HepG2 (cell line): ENCODE measurements around the gene CNIH4. TPM values are rescaled to one million over a fixed set of nuclear protein-coding genes. Genes with fewer than 3 reads are reported as not detected.

Source experiments
- ATAC-seq: fragments of 200-7000 bp; cut with Tn5 transposase; 3 replicates; pipeline ENCODE4 v1.9.1; 2020; ENCODE audit warnings: mild to moderate bottlenecking, moderate library complexity
- BruUV-seq: library from RNA; stranded (reverse); fragments of 400-500 nt; replicated peaks from 2 replicates; lab custom pipeline; 2021; lab: Mats Ljungman, UMichigan
- CTCF ChIA-PET: fragments of 300-600 bp; formaldehyde crosslinking; extraction: SDS; loops from one replicate; lab custom pipeline; 2021; ENCODE audit warnings: low total read pairs, inconsistent platforms, low intra/inter-chr PET ratio; lab: Yijun Ruan, JAX
- POLR2A ChIA-PET: fragments of 350-600 bp; sonication (Branson Sonifier 250); formaldehyde crosslinking; loops from one replicate; lab custom pipeline; 2020; ENCODE audit warnings: antibody characterized with exemption, inconsistent platforms; lab: Yijun Ruan, JAX
- DNase-seq: peaks from one replicate; pipeline ENCODE4 v3.0.0-alpha.2; 2015; ENCODE audit warnings: low spot score
- FAIRE-seq: peaks from 3 replicates; lab custom pipeline; 2011; peaks lifted over from hg19 to GRCh38; lab: Jason Lieb, UNC
- H2AFZ ChIP-seq: one replicate; pipeline ENCODE4 v1.6.1; 2011; ENCODE audit warnings: low read length, inconsistent platforms
- H3K27ac ChIP-seq: fragments of 300-600 bp; 3 replicates; pipeline ENCODE4 v1.8.0; 2011; ENCODE audit warnings: mixed run types, mild to moderate bottlenecking, mixed read lengths, low read length, inconsistent platforms; ENCODE audit not compliant: insufficient read depth; ENCODE audit errors: extremely low read length
- H3K27me3 ChIP-seq, 2 experiments: fragments of 200-600 bp in 1 of 2; 2 replicates in 1 of 2; 3 replicates in 1 of 2; pipeline versions ENCODE4 v1.6.0 to v1.8.0; 2011; ENCODE audit warnings: low read length in 2 of 2, mild to moderate bottlenecking in 2 of 2, moderate library complexity in 2 of 2, inconsistent platforms in 1 of 2; ENCODE audit not compliant: insufficient read depth in 2 of 2, control insufficient read depth in 1 of 2
- H3K36me3 ChIP-seq, 2 experiments: fragments of 200-600 bp in 1 of 2; replicated peaks in 1 of 2; 2 replicates in 1 of 2; 3 replicates in 1 of 2; pipeline versions ENCODE4 v1.5.1 to v1.8.0; 2011; ENCODE audit warnings: low read length in 2 of 2, inconsistent platforms in 1 of 2; ENCODE audit not compliant: insufficient read depth in 2 of 2, control insufficient read depth in 1 of 2
- H3K4me1 ChIP-seq: 2 replicates; pipeline ENCODE4 v1.5.1; 2012; ENCODE audit warnings: low read length, inconsistent platforms; ENCODE audit not compliant: insufficient read depth
- H3K4me2 ChIP-seq: 2 replicates; pipeline ENCODE4 v1.6.0; 2011; ENCODE audit warnings: low read depth, low read length, inconsistent platforms
- H3K4me3 ChIP-seq, 3 experiments: fragments of 200-600 bp in 1 of 3; sonication (generic), shearing (Covaris generic) in 1 of 3; replicated peaks in 1 of 3; 2 replicates each; pipeline ENCODE4 v1.5.1; 2011 to 2016; ENCODE audit warnings: low read length in 3 of 3, inconsistent platforms in 2 of 3, low read depth in 2 of 3, mild to moderate bottlenecking in 2 of 3, control low read depth in 1 of 3, mixed read lengths in 1 of 3; ENCODE audit not compliant: insufficient read depth in 1 of 3
- H3K79me2 ChIP-seq: one replicate; pipeline ENCODE4 v1.6.1; 2011; ENCODE audit warnings: low read length, inconsistent platforms; ENCODE audit not compliant: insufficient read depth
- H3K9ac ChIP-seq: 2 replicates; pipeline ENCODE4 v1.6.0; 2011; ENCODE audit warnings: mild to moderate bottlenecking, low read depth, low read length, inconsistent platforms; ENCODE audit not compliant: insufficient read depth
- H3K9me3 ChIP-seq: 2 replicates; pipeline ENCODE4 v1.5.1; 2012; ENCODE audit warnings: mild to moderate bottlenecking, low read length
- H4K20me1 ChIP-seq: 2 replicates; pipeline ENCODE4 v1.6.0; 2011; ENCODE audit warnings: inconsistent platforms, mild to moderate bottlenecking, low read length, moderate library complexity; ENCODE audit not compliant: insufficient read depth
- ARHGAP35 ChIP-seq: sonication (generic); formaldehyde crosslinking; IDR thresholded peaks from 2 replicates; pipeline ENCODE4 v1.9.0; 2022; ENCODE audit warnings: mild to moderate bottlenecking, inconsistent platforms, moderate library complexity, missing genetic modification reagents, borderline replicate concordance
- ARID3A ChIP-seq: IDR thresholded peaks from 2 replicates; pipeline ENCODE4 v1.6.1; 2012; ENCODE audit warnings: low read depth, low read length, improper control_type of control experiment
- FOSL1 ChIP-seq: sonication (generic); formaldehyde crosslinking; IDR thresholded peaks from 2 replicates; pipeline ENCODE4 v1.9.0; 2021; ENCODE audit warnings: missing genetic modification reagents, borderline replicate concordance
- SMC3 ChIP-seq: IDR thresholded peaks from 2 replicates; pipeline ENCODE4 v1.6.1; 2011; ENCODE audit warnings: low read length, improper control_type of control experiment
- STAG1 ChIP-seq: sonication (generic); formaldehyde crosslinking; IDR thresholded peaks from 2 replicates; pipeline ENCODE4 v1.4.0; 2020; ENCODE audit warnings: missing genetic modification reagents
- ZFP82 ChIP-seq: sonication (generic); formaldehyde crosslinking; IDR thresholded peaks from 2 replicates; pipeline ENCODE4 v1.5.1; 2020; ENCODE audit warnings: mild to moderate bottlenecking, missing genetic modification reagents, borderline replicate concordance
- ZNF335 ChIP-seq: sonication (generic); formaldehyde crosslinking; IDR thresholded peaks from 2 replicates; pipeline ENCODE4 v1.4.0; 2020; ENCODE audit warnings: missing genetic modification reagents
- ZNF468 ChIP-seq: sonication (generic); formaldehyde crosslinking; IDR thresholded peaks from 2 replicates; pipeline ENCODE4 v1.8.0; 2022; ENCODE audit warnings: mild to moderate bottlenecking, moderate library complexity, missing genetic modification reagents
- WGBS: methylation state at CpG from one replicate; pipeline ENCODE4 v1.1.6; 2017; ENCODE audit warnings: low lambda C conversion rate; 5-methylcytosine and 5-hydroxymethylcytosine counted together
- in situ Hi-C: cut with HindIII; loops from 2 replicates; pipeline ENCODE4 v1.10.0; 2017; ENCODE audit warnings: low pct_unique_long_range_greater_than_20kb; ENCODE audit not compliant: extremely low pct_ligation_motif_present
- intact Hi-C: fragments of 100-400 bp; cut with micrococcal nuclease; formaldehyde crosslinking; loops from one replicate; pipeline ENCODE4 v1.10.0; 2022; ENCODE audit not compliant: unreplicated experiment
- polyA plus RNA-seq, 8 experiments: library from polyadenylated mRNA; depleted of rRNA in 3 of 8; stranded (reverse) in 7 of 8; unstranded in 1 of 8; fragments of >200 nt; fragmentation: Illumina TruSeq in 4 of 8; extraction: Trizol in 4 of 8; gene quantifications; 2 replicates each; pipeline versions ENCODE4 v1.2.1 to v1.2.3, GENCODE V29; 2011 to 2016; ENCODE audit warnings: low read depth in 4 of 8, missing spikeins in 1 of 8, mixed read lengths in 1 of 8; ENCODE audit not compliant: insufficient read depth in 1 of 8
- total RNA-seq, 5 experiments: library from RNA; depleted of rRNA; stranded (reverse); fragments of >200 nt; fragmentation: Illumina TruSeq; extraction: Trizol; gene quantifications; 2 replicates each; pipeline ENCODE4 v1.2.3, GENCODE V29; 2016; ENCODE audit warnings: low read depth in 1 of 5
- TF ChIP-seq, protein P1 (sequence below): sonication (generic); formaldehyde crosslinking; IDR thresholded peaks from 2 replicates; pipeline ENCODE4 v1.4.0; 2020; ENCODE audit warnings: missing genetic modification reagents
- TF ChIP-seq, protein P2 (sequence below): sonication (generic); formaldehyde crosslinking; IDR thresholded peaks from 2 replicates; pipeline ENCODE4 v1.5.1; 2020; ENCODE audit warnings: mild to moderate bottlenecking, missing genetic modification reagents

CNIH4 gene
- total and polyA plus RNA-seq, 2 of the 13 experiments (the other 11 are each of a cell fraction or from before 2014, with no cell fraction given): 51.8 to 52.9 TPM

DNA sequence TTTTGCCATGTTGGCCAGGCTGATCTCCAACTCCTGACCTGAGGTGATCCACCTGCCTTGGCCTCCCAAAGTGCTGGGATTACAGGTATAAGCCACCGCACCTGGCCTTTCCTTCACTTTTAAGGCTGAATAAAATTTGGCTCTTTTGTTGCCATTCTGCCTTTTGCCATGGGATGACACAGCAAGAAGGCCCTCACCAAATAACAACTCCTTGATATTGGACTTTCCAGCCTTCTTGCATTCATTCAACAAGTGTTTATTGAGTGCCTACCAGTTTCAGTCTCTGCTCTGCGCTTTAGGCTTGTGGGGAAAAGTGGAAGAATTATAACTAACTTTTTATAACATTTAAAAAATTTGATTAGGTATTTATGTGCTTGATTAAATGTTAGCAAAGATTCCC is 24.9 kb upstream of the CNIH4 start:
- intact Hi-C loops: loop anchor here (10.0 kb wide), 1 partner anchor 487 kb away; the partner anchor contains the start of gene TP53BP2

DNA sequence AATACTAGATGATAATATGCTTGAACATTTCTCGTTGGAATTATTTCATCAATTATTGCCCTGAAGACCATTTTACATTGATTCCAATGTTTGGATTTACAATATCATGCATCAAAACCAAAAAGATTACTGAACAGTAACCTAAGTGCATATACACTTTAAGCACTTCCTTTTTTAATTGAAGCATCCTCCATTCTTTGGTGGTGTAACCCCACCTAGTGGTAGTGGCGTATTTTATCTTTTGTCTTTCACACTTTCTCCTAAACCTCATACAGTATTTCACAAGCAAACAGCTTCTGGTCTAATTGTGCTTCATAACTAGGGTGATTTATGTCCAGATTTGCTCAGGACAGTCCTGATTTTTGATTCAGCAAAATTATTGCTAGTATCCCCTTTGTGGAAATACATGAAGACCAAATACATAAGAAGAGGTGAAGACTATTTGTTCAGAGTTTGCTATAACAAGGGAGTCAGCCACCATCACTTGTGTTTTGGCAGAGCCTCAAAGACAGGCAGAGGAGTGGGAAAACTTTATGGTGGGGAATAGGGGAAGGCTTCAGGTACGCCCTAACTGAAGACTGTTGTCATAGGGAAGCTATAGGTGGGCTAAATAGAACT is 23.3 kb upstream of the CNIH4 start:
- H3K79me2 ChIP-seq: peaks cover 15% of the 10 kb centered on the region
- POLR2A ChIA-PET: no interaction called here
- H3K9ac ChIP-seq: no peak overlapping the region
- H3K36me3 ChIP-seq: no peaks in the 10 kb centered on the region
- H4K20me1 ChIP-seq: no peaks in the 10 kb centered on the region
- no peak overlapping the region for H3K27ac ChIP-seq
- H3K4me3 ChIP-seq: no peak overlapping the region
- no peak overlapping the region for H2AFZ ChIP-seq
- 0 out of 3 replicates have a peak, but pooled peaks have one; percentile 14 for ATAC-seq
- H3K4me1 ChIP-seq: peaks cover 7% of the 10 kb centered on the region
- BruUV-seq: no TSS peak
- peak; percentile 18 for FAIRE-seq
- H3K9me3 ChIP-seq: no peaks in the 10 kb centered on the region
- in situ Hi-C loops (loop anchor here (5.0 kb wide), 1 partner anchor 216 kb away; no protein-coding TSS in a partner anchor), intact Hi-C loops (loop anchor here (1.0 to 10.0 kb wide), 3 partner anchors 163 to 489 kb away; partner anchors contain the start of gene TP53BP2)
- CTCF ChIA-PET: interaction anchor here (1.2 to 2.4 kb wide), 3 partner anchors 124 to 217 kb away, joined by 3 to 11 read pairs (median 7); no protein-coding TSS in a partner anchor
- H3K27me3 ChIP-seq: no peaks in the 10 kb centered on the region; a peak in 1 of 5 replicates
- no peak overlapping the region for H3K4me2 ChIP-seq
- peak; percentile 60 for DNase-seq
- 0% methylated on average over 3 of the region's 3 CpGs for WGBS
- TF ChIP-seq ARID3A (0 out of 2 replicates have a peak, but pooled peaks have one; percentile 12), ARHGAP35 (CRISPR knock-in tag) (no peak), FOSL1 (CRISPR knock-in tag) (no peak), SMC3 (peak; percentile 53), STAG1 (CRISPR knock-in tag) (peak; percentile 85), ZNF335 (0 out of 2 replicates have a peak, but pooled peaks have one; percentile 65)
- TF ChIP-seq, protein P1, sequence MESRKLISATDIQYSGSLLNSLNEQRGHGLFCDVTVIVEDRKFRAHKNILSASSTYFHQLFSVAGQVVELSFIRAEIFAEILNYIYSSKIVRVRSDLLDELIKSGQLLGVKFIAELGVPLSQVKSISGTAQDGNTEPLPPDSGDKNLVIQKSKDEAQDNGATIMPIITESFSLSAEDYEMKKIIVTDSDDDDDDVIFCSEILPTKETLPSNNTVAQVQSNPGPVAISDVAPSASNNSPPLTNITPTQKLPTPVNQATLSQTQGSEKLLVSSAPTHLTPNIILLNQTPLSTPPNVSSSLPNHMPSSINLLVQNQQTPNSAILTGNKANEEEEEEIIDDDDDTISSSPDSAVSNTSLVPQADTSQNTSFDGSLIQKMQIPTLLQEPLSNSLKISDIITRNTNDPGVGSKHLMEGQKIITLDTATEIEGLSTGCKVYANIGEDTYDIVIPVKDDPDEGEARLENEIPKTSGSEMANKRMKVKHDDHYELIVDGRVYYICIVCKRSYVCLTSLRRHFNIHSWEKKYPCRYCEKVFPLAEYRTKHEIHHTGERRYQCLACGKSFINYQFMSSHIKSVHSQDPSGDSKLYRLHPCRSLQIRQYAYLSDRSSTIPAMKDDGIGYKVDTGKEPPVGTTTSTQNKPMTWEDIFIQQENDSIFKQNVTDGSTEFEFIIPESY (CRISPR knock-in tag): no peak
- TF ChIP-seq, protein P2, sequence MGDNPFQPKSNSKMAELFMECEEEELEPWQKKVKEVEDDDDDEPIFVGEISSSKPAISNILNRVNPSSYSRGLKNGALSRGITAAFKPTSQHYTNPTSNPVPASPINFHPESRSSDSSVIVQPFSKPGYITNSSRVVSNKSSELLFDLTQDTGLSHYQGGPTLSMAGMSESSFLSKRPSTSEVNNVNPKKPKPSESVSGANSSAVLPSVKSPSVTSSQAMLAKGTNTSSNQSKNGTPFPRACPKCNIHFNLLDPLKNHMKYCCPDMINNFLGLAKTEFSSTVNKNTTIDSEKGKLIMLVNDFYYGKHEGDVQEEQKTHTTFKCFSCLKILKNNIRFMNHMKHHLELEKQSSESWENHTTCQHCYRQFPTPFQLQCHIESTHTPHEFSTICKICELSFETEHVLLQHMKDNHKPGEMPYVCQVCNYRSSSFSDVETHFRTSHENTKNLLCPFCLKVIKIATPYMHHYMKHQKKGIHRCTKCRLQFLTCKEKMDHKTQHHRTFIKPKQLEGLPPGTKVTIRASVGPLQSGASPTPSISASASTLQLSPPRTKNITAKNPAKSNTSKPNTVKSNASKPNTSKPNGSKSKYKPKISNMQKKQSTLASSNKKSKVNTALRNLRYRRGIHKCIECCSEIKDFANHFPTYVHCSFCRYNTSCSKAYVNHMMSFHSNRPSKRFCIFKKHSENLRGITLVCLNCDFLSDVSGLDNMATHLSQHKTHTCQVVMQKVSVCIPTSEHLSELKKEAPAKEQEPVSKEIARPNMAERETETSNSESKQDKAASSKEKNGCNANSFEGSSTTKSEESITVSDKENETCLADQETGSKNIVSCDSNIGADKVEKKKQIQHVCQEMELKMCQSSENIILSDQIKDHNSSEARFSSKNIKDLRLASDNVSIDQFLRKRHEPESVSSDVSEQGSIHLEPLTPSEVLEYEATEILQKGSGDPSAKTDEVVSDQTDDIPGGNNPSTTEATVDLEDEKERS (CRISPR knock-in tag): 0 out of 2 replicates have a peak, but pooled peaks have one; percentile 18

More for the DNA sequence above, 24.9 kb upstream of the CNIH4 start:
- Histone ChIP-seq H3K27ac (no peak overlapping the region), H3K9me3 (no peaks in the 10 kb centered on the region), H3K4me1 (peaks cover 15% of the 10 kb centered on the region), H3K4me2 (no peak overlapping the region), H2AFZ (no peak overlapping the region), H3K9ac (no peak overlapping the region), H3K79me2 (peaks cover 30% of the 10 kb centered on the region), H3K36me3 (no peaks in the 10 kb centered on the region), H3K27me3 (no peaks in the 10 kb centered on the region; a peak in 1 of 5 replicates), H4K20me1 (no peaks in the 10 kb centered on the region), H3K4me3 (no peak overlapping the region)
- TF ChIP-seq ZFP82 (CRISPR knock-in tag): 0 out of 2 replicates have a peak, but pooled peaks have one; percentile 18
- TF ChIP-seq ZNF468 (CRISPR knock-in tag): no peak
- ChIA-PET POLR2A (no interaction called here), CTCF (interaction anchor here (2.4 kb wide), 1 partner anchor 161 kb away, joined by 11 read pairs; no protein-coding TSS in a partner anchor)
- in situ Hi-C loops: loop anchor here (5.0 kb wide), 1 partner anchor 215 kb away; no protein-coding TSS in a partner anchor
- no peak for FAIRE-seq
- ATAC-seq: no peak
- WGBS: 97% methylated on average over 2 of the region's 2 CpGs
- no peak for DNase-seq
- no TSS peak for BruUV-seq
